Endodermal cell (in vitro differentiated cells): ENCODE results near the gene GOLGA8N. TPM values are rescaled to one million over a fixed set of nuclear protein-coding genes. Genes with fewer than 3 reads are reported as not detected.

ENCODE experiments used
- DNase-seq: peaks from one replicate; pipeline ENCODE4 v3.0.0-alpha.2; 2017
- H3K27ac ChIP-seq: 2 replicates; pipeline ENCODE4 v1.5.1; 2013; ENCODE audit warnings: mild to moderate bottlenecking, low read depth, low read length, moderate library complexity
- H3K27me3 ChIP-seq: 2 replicates; pipeline ENCODE4 v1.6.1; 2013; ENCODE audit warnings: mild to moderate bottlenecking, low read length, moderate library complexity; ENCODE audit not compliant: insufficient read depth, control insufficient read depth, poor library complexity, severe bottlenecking
- H3K36me3 ChIP-seq: 2 replicates; pipeline ENCODE4 v1.7.0; 2013; ENCODE audit warnings: mild to moderate bottlenecking, low read length, moderate library complexity; ENCODE audit not compliant: control insufficient read depth, insufficient read depth
- H3K4me1 ChIP-seq: one replicate; pipeline ENCODE4 v1.7.0; 2013; ENCODE audit warnings: low read length; ENCODE audit not compliant: control insufficient read depth, insufficient read depth
- H3K4me3 ChIP-seq: 2 replicates; pipeline ENCODE4 v1.5.1; 2013; ENCODE audit warnings: mild to moderate bottlenecking, low read length, moderate library complexity
- H3K9ac ChIP-seq: 2 replicates; pipeline ENCODE4 v1.6.1; 2013; ENCODE audit warnings: mild to moderate bottlenecking, low read length, moderate library complexity; ENCODE audit not compliant: poor library complexity, severe bottlenecking; ENCODE audit errors: extremely low read depth
- H3K9me3 ChIP-seq: 2 replicates; pipeline ENCODE4 v1.6.1; 2013; ENCODE audit warnings: mild to moderate bottlenecking, low read length, moderate library complexity; ENCODE audit not compliant: control insufficient read depth
- H3K27ac Mint-ChIP-seq: 2 replicates; pipeline ENCODE4 v1.8.0; 2020; ENCODE audit warnings: mixed read lengths
- H3K27me3 Mint-ChIP-seq: 2 replicates; pipeline ENCODE4 v1.8.0; 2021; ENCODE audit warnings: mild to moderate bottlenecking, mixed read lengths; ENCODE audit not compliant: insufficient read depth
- H3K36me3 Mint-ChIP-seq: 2 replicates; pipeline ENCODE4 v1.8.0; 2020; ENCODE audit warnings: low read depth, mixed read lengths
- H3K4me1 Mint-ChIP-seq: 2 replicates; pipeline ENCODE4 v1.8.0; 2020; ENCODE audit warnings: mixed read lengths
- H3K4me3 Mint-ChIP-seq: 2 replicates; pipeline ENCODE4 v1.8.0; 2020; ENCODE audit warnings: mild to moderate bottlenecking, moderate library complexity, mixed read lengths
- H3K9me3 Mint-ChIP-seq: 2 replicates; pipeline ENCODE4 v1.8.0; 2020; ENCODE audit warnings: mild to moderate bottlenecking, mixed read lengths
- WGBS, 2 experiments: methylation state at CpG; one replicate each; pipeline versions ENCODE4 v1.1.5 to v1.1.7; 2013; ENCODE audit warnings: missing lambda C conversion rate in 2 of 2, mixed read lengths in 1 of 2; ENCODE audit not compliant: insufficient coverage in 1 of 2, insufficient read length in 1 of 2; 5-methylcytosine and 5-hydroxymethylcytosine counted together
- total RNA-seq, 2 donors: library from RNA; stranded (reverse); fragmentation: NEBNext Ultra II Directional in 1 of 2; extraction: Animal tissue kit (Norgen Biotek cat#: 25700) in 1 of 2; gene quantifications; 2 replicates in 1 of 2; 3 replicates in 1 of 2; pipeline ENCODE4 v1.2.1, GENCODE V29; 2021
- TF ChIP-seq, protein P1 (sequence below): fragments of 200-600 bp; sonication (generic); conservative IDR thresholded peaks from 2 replicates; pipeline ENCODE4 v1.5.0; 2021; ENCODE audit warnings: antibody characterized with exemption, mild to moderate bottlenecking

GOLGA8N gene
- total RNA-seq, 2 donors from 2014 or later = 1.1 to 3.7 TPM

DNA sequence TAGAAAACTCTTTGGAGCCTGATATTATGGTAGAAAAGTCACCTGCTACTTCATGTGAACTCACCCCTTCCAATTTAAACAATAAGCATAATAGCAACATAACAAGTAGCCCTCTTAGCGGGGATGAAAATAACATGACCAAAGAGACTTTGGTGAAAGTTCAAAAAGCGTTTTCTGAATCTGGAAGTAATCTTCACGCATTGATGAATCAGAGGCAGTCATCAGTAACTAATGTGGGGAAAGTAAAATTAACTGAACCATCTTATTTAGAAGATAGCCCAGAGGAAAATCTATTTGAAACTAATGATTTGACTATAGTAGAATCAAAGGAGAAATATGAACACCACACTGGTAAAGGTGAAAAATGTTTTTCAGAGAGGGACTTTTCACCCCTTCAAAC, 43.2 kb downstream of the GOLGA8N start:
- no peak overlapping the region for H3K9ac ChIP-seq
- Mint-ChIP-seq H3K27me3 (no peaks in the 10 kb centered on the region), H3K36me3 (peaks cover 46% of the 10 kb centered on the region), H3K4me1 (peaks cover 4% of the 10 kb centered on the region), H3K27ac (no peak overlapping the region), H3K4me3 (no peak overlapping the region), H3K9me3 (no peaks in the 10 kb centered on the region)
- H3K36me3 ChIP-seq = peaks cover 75% of the 10 kb centered on the region
- no peak overlapping the region for H3K27ac ChIP-seq
- H3K27me3 ChIP-seq = no peaks in the 10 kb centered on the region
- 83 to 97% methylated on average over 2 to 3 of the region's 3 CpGs for WGBS, 2 experiments
- H3K4me3 ChIP-seq = no peak overlapping the region
- TF ChIP-seq, protein P1, sequence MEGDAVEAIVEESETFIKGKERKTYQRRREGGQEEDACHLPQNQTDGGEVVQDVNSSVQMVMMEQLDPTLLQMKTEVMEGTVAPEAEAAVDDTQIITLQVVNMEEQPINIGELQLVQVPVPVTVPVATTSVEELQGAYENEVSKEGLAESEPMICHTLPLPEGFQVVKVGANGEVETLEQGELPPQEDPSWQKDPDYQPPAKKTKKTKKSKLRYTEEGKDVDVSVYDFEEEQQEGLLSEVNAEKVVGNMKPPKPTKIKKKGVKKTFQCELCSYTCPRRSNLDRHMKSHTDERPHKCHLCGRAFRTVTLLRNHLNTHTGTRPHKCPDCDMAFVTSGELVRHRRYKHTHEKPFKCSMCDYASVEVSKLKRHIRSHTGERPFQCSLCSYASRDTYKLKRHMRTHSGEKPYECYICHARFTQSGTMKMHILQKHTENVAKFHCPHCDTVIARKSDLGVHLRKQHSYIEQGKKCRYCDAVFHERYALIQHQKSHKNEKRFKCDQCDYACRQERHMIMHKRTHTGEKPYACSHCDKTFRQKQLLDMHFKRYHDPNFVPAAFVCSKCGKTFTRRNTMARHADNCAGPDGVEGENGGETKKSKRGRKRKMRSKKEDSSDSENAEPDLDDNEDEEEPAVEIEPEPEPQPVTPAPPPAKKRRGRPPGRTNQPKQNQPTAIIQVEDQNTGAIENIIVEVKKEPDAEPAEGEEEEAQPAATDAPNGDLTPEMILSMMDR = no peak
- DNase-seq = no peak
- no peaks in the 10 kb centered on the region for H3K4me1 ChIP-seq
- no peaks in the 10 kb centered on the region for H3K9me3 ChIP-seq

DNA sequence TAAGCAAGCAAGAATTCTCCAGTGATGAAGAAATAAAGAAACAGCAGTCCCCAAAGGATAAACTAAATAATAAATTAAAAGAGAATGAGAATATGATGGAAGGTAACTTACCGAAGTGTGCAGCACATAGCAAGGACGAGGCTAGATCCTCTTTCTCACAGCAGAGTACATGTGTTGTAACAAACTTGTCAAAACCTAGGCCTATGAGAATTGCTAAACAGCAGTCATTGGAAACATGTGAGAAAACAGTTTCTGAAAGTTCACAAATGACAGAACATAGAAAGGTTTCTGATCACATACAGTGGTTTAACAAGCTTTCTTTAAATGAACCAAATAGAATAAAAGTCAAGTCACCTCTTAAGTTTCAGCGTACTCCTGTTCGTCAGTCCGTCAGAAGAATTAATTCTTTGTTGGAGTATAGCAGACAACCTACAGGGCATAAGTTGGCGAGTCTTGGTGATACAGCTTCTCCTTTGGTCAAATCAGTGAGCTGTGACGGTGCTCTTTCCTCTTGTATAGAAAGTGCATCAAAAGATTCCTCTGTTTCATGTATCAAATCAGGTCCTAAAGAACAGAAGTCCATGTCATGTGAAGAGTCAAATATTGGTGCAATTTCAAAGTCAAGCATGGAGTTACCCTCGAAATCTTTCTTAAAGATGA, 43.8 kb downstream of the GOLGA8N start:
- H3K4me1 Mint-ChIP-seq = peaks cover 4% of the 10 kb centered on the region

DNA sequence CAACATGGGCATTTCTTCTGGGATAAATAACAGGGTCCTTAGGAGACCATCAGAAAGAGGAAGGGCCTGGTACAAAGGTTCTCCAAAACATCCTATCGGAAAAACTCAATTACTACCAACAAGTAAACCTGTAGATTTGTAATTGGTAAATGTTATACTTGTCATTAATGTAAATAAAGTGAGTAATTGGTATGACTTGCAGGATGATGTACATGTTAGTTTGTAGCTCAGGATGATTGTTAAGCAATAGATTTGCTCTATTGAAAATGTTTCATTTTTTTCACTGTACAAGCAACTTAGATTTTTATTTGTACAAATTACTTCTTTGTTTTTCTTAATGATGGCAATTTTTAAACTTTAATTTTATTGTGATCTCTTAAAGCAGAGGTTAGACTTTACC, 44.4 kb downstream of the GOLGA8N start:
- no peak overlapping the region for H3K27ac Mint-ChIP-seq
- peaks cover 46% of the 10 kb centered on the region for H3K36me3 Mint-ChIP-seq
- H3K4me1 Mint-ChIP-seq = peaks cover 6% of the 10 kb centered on the region
- no peak overlapping the region for H3K4me3 Mint-ChIP-seq
- DNase-seq = no peak
- no peaks in the 10 kb centered on the region for H3K27me3 Mint-ChIP-seq
- Histone ChIP-seq H3K27me3 (no peaks in the 10 kb centered on the region), H3K9me3 (no peaks in the 10 kb centered on the region), H3K4me1 (peaks cover under 1% of the 10 kb centered on the region), H3K27ac (no peak overlapping the region), H3K4me3 (no peak overlapping the region), H3K36me3 (peaks cover 75% of the 10 kb centered on the region), H3K9ac (no peak overlapping the region)
- no peaks in the 10 kb centered on the region for H3K9me3 Mint-ChIP-seq
- TF ChIP-seq, protein P1 = no peak
- WGBS, 2 experiments = 80% methylated on average over 1 of the region's 1 CpG; no CpG with 5 or more reads in 1 of the 2 experiments

More for the DNA sequence above, 43.8 kb downstream of the GOLGA8N start:
- Mint-ChIP-seq H3K36me3 (peaks cover 46% of the 10 kb centered on the region), H3K9me3 (no peaks in the 10 kb centered on the region), H3K27me3 (no peaks in the 10 kb centered on the region), H3K4me3 (no peak overlapping the region), H3K27ac (no peak overlapping the region)
- DNase-seq = no peak
- no peaks in the 10 kb centered on the region for H3K9me3 ChIP-seq
- H3K27ac ChIP-seq = no peak overlapping the region
- no peak overlapping the region for H3K9ac ChIP-seq
- no peaks in the 10 kb centered on the region for H3K4me1 ChIP-seq
- no peak overlapping the region for H3K4me3 ChIP-seq
- TF ChIP-seq, protein P1 = no peak
- 98% methylated on average over 7 to 8 of the region's 8 CpGs for WGBS, 2 experiments
- no peaks in the 10 kb centered on the region for H3K27me3 ChIP-seq
- peaks cover 75% of the 10 kb centered on the region for H3K36me3 ChIP-seq
